SIG-M5 treated with dmso at 0.1 percent for 504 hours (cell line): Measurements from ENCODE around the gene JUNB.

Experiments
- DNase-seq: peaks from one replicate; lab custom pipeline; 2025; ENCODE audit not compliant: unreplicated experiment; lab: John Stamatoyannopoulos, UW

Gene JUNB

DNA sequence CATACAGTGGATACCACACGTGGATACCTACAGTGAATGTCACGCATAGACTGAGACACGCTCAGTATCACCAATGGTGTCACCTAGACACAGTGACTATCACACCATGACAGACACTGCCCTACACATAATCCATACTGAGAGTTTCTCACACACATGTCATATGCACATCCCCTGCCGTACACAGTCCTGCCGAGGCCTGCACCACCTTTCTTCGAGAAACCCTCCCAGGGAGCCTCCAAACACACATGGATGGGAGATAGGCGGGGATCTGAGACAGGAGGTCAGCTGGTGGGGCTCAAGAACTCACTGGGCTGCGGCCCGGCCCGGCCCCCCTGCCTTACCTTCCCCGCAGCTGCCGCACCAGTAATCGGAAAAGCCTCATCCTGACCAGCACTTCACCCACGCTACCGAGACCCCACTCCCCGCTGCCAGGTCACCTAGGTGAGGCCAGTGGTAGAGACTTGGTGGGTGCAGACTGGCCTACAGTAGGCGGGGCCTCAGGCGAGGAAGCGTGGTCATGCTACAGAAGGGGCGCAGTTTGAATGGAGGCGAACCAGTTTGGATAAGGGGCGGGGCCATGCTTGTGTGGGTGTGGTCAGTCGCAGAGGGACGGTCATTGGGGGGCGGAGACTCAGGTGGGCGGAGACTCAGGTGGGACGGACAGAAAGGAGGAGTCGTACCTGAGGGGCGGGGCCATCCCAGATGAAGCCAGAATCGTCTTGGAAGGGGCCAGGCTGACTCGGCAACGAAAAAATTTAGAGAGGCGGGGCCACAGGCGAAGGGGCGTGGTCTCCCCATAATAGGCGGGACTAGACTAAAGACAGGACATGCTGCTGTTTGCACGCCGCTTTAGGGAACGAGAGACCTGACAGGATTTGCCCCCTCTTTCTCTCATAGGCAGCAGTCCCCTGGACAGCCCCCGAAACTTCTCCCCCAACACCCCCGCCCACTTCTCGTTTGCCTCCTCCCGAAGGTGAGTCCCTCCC, 49.1 kb downstream of the JUNB start:
- peak; percentile 44 for DNase-seq

GRCh38 chr19:12841094-12841493, 49.8 kb downstream of the JUNB start:
- DNase-seq: no peak

- no peak for DNase-seq
These were observed 51.2 kb downstream of the JUNB start for GRCh38 chr19:12842511-12842910.
